Parathyroid adenoma (tissue), 2 donors: Measurements from ENCODE around the gene MRTO4.
"Not testable (repeated sequence)": the region's sequence is repeated elsewhere in the genome, so short reads cannot be mapped to it uniquely, and the experiment has no call there.

Source experiments
- H2AFZ ChIP-seq: fragments of 300-600 bp; sonication (generic); one replicate; pipeline ENCODE4 v1.7.0; 2017; ENCODE audit warnings: antibody characterized with exemption, mild to moderate bottlenecking
- H3K27ac ChIP-seq: fragments of 300-600 bp; sonication (generic); one replicate; pipeline ENCODE4 v1.7.0; 2017
- H3K27me3 ChIP-seq: fragments of 300-600 bp; sonication (generic); one replicate; pipeline ENCODE4 v1.7.0; 2017; ENCODE audit warnings: low read length; ENCODE audit not compliant: control insufficient read depth, insufficient read depth
- H3K36me3 ChIP-seq: fragments of 300-600 bp; sonication (generic); one replicate; pipeline ENCODE4 v1.7.0; 2017; ENCODE audit warnings: low read length; ENCODE audit not compliant: control insufficient read depth, insufficient read depth
- H3K4me1 ChIP-seq: fragments of 300-600 bp; sonication (generic); one replicate; pipeline ENCODE4 v1.7.0; 2017; ENCODE audit warnings: control low read depth
- H3K4me2 ChIP-seq: fragments of 300-600 bp; sonication (generic); one replicate; pipeline ENCODE4 v1.7.0; 2017; ENCODE audit warnings: low read length
- H3K4me3 ChIP-seq: fragments of 300-600 bp; sonication (generic); one replicate; pipeline ENCODE4 v1.7.0; 2017; ENCODE audit warnings: low read depth, low read length
- H3K79me2 ChIP-seq: fragments of 300-600 bp; sonication (generic); one replicate; pipeline ENCODE4 v1.7.0; 2017; ENCODE audit warnings: control low read depth
- H3K9ac ChIP-seq: fragments of 300-600 bp; sonication (generic); one replicate; pipeline ENCODE4 v1.7.0; 2017; ENCODE audit warnings: mild to moderate bottlenecking
- H3K9me3 ChIP-seq: fragments of 300-600 bp; sonication (generic); one replicate; pipeline ENCODE4 v1.7.0; 2017; ENCODE audit warnings: low read length; ENCODE audit not compliant: control insufficient read depth
- TF ChIP-seq, protein P1 (sequence below): fragments of 300-600 bp; sonication (generic); IDR thresholded peaks from one replicate; pipeline ENCODE4 v1.7.0; 2017; ENCODE audit warnings: antibody characterized with exemption, mild to moderate bottlenecking
- donor health status: primary hyperparathyroidism.

MRTO4 gene

DNA sequence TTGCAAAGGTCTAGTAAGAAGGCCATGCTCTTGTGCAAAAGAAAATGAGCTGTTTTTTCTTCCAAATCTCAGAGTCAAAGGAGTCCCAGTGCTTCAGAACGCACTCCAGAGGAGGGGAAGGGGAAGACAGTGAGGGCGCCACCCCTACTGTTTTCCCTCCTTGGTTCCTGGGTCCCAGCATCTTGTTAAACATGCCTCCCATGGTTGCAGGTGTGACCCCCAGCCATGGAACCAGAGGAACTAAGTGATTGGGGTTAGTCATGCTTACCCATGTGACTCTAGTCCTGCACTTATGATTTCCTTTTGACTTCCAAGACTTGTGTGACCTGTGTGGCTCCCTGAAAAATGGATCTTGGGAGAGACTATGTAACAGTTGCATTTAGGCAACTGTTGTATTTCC is 43.0 kb downstream of the MRTO4 start:
- Histone ChIP-seq H3K9me3 (no peaks in the 10 kb centered on the region), H3K27me3 (no peaks in the 10 kb centered on the region), H3K36me3 (no peaks in the 10 kb centered on the region), H3K4me3 (no peak overlapping the region), H3K27ac (no peak overlapping the region), H3K9ac (no peak overlapping the region), H3K79me2 (no peaks in the 10 kb centered on the region), H3K4me2 (no peak overlapping the region), H3K4me1 (no peaks in the 10 kb centered on the region), H2AFZ (no peak overlapping the region)
- TF ChIP-seq, protein P1, sequence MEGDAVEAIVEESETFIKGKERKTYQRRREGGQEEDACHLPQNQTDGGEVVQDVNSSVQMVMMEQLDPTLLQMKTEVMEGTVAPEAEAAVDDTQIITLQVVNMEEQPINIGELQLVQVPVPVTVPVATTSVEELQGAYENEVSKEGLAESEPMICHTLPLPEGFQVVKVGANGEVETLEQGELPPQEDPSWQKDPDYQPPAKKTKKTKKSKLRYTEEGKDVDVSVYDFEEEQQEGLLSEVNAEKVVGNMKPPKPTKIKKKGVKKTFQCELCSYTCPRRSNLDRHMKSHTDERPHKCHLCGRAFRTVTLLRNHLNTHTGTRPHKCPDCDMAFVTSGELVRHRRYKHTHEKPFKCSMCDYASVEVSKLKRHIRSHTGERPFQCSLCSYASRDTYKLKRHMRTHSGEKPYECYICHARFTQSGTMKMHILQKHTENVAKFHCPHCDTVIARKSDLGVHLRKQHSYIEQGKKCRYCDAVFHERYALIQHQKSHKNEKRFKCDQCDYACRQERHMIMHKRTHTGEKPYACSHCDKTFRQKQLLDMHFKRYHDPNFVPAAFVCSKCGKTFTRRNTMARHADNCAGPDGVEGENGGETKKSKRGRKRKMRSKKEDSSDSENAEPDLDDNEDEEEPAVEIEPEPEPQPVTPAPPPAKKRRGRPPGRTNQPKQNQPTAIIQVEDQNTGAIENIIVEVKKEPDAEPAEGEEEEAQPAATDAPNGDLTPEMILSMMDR: no peak

DNA sequence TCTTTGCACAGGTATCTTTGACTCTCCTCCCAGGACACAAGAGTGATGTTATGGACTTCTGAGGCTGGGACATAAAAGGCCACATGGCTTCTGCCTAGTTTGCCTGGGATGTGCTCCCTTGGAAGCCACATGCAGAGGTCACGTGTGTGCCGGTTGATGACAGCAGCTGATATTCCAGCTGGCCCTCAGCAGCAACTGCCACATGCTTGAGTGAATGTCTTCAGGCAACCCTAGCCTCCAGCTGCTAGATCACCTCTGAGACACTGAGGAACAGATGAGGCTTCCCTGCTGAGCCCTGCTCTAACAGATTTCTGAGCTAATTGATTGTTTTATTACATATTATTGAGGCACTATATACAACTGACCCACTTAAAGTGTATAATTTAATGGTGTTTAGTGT is 48.6 kb downstream of the MRTO4 start:
- no peaks in the 10 kb centered on the region for H3K4me1 ChIP-seq
- TF ChIP-seq, protein P1: no peak
- no peak overlapping the region for H3K9ac ChIP-seq
- no peak overlapping the region for H3K4me2 ChIP-seq
- no peak overlapping the region for H3K4me3 ChIP-seq
- no peaks in the 10 kb centered on the region for H3K79me2 ChIP-seq
- H3K27ac ChIP-seq: no peak overlapping the region
- H3K36me3 ChIP-seq: no peaks in the 10 kb centered on the region
- H3K9me3 ChIP-seq: no peaks in the 10 kb centered on the region
- H2AFZ ChIP-seq: no peak overlapping the region
- H3K27me3 ChIP-seq: no peaks in the 10 kb centered on the region

DNA sequence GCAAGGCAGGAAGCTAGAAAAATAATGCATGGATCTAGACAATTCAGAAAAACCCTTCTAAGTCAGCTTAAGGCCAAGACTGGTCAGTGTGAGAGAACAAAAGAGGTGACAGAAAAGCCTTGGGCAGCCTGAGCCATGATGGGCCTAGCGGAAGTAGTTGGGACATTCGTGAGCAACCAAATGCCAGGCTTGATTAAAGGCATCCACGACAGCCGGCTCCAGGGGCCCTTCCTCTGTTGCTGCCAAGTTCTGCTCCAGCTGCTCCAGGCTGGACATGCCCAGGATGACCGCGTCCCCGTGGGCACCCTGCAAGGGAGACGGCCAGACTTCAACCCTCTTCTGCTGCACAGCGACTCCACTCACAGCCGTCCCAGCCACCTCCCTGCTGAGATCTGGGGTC is 52.5 kb downstream of the MRTO4 start:
- not testable (repeated sequence) for H3K4me1 ChIP-seq, H2AFZ ChIP-seq, H3K27ac ChIP-seq, H3K9ac ChIP-seq, H3K9me3 ChIP-seq, H3K27me3 ChIP-seq, H3K4me3 ChIP-seq, H3K4me2 ChIP-seq, H3K36me3 ChIP-seq, H3K79me2 ChIP-seq

DNA sequence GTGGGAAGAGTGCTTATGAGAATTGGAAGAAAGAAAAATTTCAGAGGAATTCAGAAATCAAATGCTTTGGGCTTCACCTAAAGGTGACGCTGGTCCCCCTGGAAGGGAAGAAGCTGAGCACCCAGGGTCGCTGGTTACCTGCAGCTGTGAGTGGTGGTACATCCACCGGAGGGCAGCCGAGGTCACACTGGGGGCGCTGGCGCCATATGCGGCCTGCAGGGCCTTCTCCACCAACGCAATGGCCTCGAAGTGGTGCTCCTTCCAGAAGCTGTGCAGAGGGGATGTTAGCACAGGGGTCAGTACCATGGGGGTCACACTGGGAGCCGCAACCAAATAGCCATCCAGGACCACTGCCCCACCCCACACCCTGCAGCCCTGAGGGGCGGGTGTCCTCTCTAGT is 54.3 kb downstream of the MRTO4 start:
- H2AFZ ChIP-seq: no peak overlapping the region
- no peaks in the 10 kb centered on the region for H3K9me3 ChIP-seq
- H3K4me3 ChIP-seq: no peak overlapping the region
- H3K4me2 ChIP-seq: no peak overlapping the region
- TF ChIP-seq, protein P1: no peak
- no peaks in the 10 kb centered on the region for H3K36me3 ChIP-seq
- no peak overlapping the region for H3K27ac ChIP-seq
- H3K4me1 ChIP-seq: no peaks in the 10 kb centered on the region
- H3K9ac ChIP-seq: no peak overlapping the region
- H3K79me2 ChIP-seq: no peaks in the 10 kb centered on the region
- H3K27me3 ChIP-seq: no peaks in the 10 kb centered on the region

DNA sequence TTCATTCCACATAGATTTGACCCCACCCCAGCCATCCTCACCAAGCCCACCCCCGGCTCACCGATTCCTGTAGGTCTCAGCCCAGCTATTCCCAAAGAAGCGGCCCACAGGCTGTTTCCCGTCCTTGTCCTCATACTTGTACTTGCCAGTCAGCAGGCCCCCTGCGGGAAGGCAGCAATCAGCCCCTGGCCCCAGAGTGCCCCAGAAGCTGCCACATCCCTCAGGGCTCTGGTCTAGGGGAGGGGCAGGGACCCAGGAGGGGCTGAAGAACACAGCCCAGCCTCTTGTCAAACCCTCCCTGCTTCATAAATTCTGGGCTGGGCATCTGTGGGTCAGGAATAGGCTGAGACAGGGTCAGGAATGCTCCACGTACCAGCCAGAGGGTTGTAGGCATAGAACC is 55.3 kb downstream of the MRTO4 start:
- H3K27me3 ChIP-seq: no peaks in the 10 kb centered on the region
- no peak overlapping the region for H3K27ac ChIP-seq
- no peak overlapping the region for H3K4me3 ChIP-seq
- H3K4me1 ChIP-seq: no peaks in the 10 kb centered on the region
- H3K79me2 ChIP-seq: no peaks in the 10 kb centered on the region
- H2AFZ ChIP-seq: no peak overlapping the region
- no peak overlapping the region for H3K9ac ChIP-seq
- H3K36me3 ChIP-seq: no peaks in the 10 kb centered on the region
- no peak overlapping the region for H3K4me2 ChIP-seq
- H3K9me3 ChIP-seq: no peaks in the 10 kb centered on the region
- TF ChIP-seq, protein P1: no peak
